AG10803 (cell line): ENCODE data around the gene ARID4B.

Source experiments
- DNase-seq: peaks from one replicate; pipeline ENCODE4 v3.0.0; 2010; ENCODE audit warnings: low read depth
- H3K4me3 ChIP-seq: 2 replicates; pipeline ENCODE4 v1.5.1; 2011; ENCODE audit warnings: mild to moderate bottlenecking, low read length, control low read depth
- TF ChIP-seq, protein P1 (sequence below): conservative IDR thresholded peaks from 2 replicates; pipeline ENCODE4 v1.5.1; 2011; ENCODE audit warnings: mild to moderate bottlenecking, low read length, control low read depth, inconsistent platforms

Gene ARID4B

DNA sequence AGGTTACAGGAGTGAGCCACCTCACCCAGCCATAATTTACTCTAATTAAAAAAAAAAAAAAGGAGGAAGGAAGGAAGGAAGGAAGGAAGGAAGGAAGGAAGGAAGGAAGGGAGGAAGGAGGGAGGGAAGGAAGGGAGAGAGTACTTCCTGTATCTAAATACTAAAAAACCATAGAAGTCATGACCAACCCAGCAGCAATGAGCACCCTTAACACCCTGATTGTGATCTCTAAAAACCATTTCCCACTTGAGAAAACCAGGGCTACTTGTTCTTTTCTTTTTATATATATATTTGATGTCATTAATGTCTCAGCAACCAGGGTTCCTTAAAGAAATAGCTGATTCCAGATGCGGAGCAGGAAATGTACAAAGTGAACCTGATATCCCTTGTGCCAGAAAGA, 31.2 kb downstream of the ARID4B start:
- no peak overlapping the region for H3K4me3 ChIP-seq
- no peak for DNase-seq
- TF ChIP-seq, protein P1, sequence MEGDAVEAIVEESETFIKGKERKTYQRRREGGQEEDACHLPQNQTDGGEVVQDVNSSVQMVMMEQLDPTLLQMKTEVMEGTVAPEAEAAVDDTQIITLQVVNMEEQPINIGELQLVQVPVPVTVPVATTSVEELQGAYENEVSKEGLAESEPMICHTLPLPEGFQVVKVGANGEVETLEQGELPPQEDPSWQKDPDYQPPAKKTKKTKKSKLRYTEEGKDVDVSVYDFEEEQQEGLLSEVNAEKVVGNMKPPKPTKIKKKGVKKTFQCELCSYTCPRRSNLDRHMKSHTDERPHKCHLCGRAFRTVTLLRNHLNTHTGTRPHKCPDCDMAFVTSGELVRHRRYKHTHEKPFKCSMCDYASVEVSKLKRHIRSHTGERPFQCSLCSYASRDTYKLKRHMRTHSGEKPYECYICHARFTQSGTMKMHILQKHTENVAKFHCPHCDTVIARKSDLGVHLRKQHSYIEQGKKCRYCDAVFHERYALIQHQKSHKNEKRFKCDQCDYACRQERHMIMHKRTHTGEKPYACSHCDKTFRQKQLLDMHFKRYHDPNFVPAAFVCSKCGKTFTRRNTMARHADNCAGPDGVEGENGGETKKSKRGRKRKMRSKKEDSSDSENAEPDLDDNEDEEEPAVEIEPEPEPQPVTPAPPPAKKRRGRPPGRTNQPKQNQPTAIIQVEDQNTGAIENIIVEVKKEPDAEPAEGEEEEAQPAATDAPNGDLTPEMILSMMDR: no peak

DNA sequence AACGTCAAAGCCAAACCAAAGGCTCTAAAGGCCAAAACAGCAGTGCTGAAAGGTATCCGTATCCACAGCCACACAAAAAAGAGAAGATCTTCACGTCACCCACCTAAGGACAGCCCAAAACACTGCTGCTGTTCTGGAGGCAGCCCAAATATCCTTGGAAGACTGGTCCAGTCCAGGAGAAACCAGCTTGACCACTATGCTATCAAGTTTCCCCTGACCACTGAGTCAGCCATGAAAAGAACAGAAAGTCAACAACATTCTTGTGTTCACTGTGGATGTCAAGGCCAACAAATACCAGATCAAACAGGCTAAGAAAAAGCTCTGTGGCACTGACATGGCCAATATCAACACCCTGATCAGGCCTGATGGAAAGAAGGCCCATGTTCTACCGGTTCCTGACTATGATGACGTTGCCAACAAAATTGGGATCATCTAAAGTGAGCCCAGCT, 32.1 kb downstream of the ARID4B start:
- no peak for DNase-seq
- TF ChIP-seq, protein P1: no peak
- no peak overlapping the region for H3K4me3 ChIP-seq

DNA sequence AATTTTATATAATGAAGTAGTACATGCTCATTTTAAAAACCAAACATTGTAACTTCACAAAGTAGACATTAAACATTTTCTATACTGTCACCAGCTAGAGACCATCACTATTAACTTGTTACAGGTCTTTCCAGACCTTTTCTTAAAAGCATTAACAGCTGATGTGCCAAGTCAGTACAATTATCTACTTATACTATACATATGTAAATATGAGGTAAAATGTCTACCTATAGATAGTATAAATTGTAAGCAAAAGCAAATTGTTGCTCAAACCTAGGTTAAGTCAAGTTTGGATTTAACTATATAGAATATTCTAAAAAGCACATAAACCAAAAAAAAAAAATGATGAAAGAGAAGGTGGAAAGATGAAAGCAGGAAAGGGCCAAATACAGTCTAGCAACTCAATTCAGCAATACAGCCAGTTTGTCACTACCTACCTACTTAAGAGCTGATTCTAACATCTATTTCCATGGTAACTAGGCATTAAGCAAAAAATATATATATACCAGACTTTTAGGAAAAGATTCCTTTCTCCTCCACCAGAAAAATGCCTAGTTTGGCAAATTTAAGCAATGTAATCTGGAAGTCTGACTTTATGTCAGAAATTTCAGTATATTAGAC, 34.5 kb downstream of the ARID4B start:
- no peak for DNase-seq
- TF ChIP-seq, protein P1: no peak
- no peak overlapping the region for H3K4me3 ChIP-seq

DNA sequence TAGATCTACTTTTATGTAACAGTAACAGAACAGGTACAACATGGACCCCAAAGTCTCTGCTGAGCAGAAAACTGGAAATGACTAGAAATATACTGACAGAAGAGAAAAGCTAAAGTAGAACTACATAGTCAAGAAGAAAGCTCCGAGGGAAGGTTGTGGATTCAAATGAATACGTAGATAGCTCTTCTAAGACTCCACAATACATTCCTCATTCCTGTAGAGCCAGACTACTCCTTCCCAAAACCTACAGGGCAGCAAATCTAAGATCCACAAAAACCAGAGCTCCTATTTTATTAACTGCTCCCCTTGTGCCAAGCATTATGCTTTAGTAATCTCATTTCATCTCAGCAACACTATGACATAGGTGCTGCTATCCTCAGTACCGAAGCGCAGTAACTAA, 35.2 kb downstream of the ARID4B start:
- TF ChIP-seq, protein P1: no peak

DNA sequence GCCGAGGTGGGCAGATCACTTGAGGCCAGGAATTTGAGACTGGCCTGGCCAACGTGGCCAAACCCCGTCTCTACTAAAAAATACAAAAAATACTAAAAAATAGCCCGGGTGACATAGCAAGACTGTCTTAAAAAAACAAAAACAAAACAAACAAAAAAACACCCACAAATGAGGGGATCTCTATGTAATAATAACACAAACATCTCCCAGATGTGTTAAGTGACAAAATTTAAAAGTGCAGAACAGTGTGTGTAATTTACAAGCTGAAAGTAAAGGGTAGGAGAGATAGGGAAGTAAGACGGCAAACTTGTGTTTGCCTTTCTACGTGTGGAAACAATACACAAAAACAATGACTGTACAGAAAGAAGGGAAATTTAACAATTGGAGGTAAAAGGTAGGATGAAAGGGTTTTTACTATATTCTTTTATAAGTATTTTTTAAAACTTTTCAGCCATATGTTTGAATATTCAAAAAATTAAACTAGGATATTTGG, 36.3 kb downstream of the ARID4B start:
- TF ChIP-seq, protein P1: no peak
- DNase-seq: no peak

More for the DNA sequence above, 35.2 kb downstream of the ARID4B start:
- no peak for DNase-seq
- H3K4me3 ChIP-seq: no peak overlapping the region

DNA sequence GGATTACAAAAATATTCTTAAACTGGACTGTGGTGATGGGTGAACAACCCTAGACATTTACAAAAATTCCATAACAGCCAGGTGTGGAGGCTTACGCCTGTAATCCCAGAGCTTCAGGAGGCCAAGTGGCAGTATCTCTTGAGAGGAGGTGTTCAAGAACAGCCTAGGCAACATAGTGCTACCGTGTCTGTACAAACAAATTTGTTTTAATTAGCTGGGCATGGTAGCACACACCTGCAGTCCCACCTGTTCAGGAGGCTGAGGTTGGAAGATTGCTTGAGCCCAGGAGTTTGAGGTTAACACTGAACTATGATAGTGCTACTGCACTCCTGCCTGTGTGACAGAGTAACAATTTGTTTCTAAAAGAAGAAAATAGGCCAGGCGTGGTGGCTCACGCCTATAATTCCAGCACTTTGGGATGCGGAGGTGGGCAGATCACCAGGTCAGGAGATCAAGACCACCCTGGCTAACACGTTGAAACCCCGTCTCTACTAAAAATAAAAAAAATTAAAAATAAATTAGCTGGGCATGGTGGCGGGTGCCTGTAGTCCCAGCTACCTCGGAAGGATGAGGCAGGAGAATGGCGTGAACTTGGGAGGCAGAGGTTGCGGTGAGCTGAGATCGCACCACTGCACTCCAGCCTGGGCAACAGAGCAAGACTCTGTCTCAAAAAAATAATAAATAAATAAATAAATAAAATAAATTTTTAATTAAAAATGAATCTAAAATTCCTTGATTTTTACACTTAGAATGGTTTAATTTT, 37.1 kb downstream of the ARID4B start:
- DNase-seq: no peak
- TF ChIP-seq, protein P1: no peak
- no peak overlapping the region for H3K4me3 ChIP-seq

More for the DNA sequence above, 36.3 kb downstream of the ARID4B start:
- H3K4me3 ChIP-seq: no peak overlapping the region
